Measurements from ENCODE around the gene APC.

APC gene

GRCh38 chr5:112733586-112733985 is 4.1 kb upstream of the APC start:
- no peaks in the 10 kb centered on the region for H3K4me1 ChIP-seq (ENCODE audit: low read length)
- H3K27me3 ChIP-seq (replicated peaks; ENCODE audit: insufficient read depth, low read length): no peaks in the 10 kb centered on the region
- H3K36me3 ChIP-seq (replicated peaks; ENCODE audit: insufficient read depth, low read length): no peaks in the 10 kb centered on the region
- H3K27ac ChIP-seq (ENCODE audit: low read length): no peak overlapping the region
- no peak overlapping the region for H3K4me3 ChIP-seq (ENCODE audit: low read length)
- H3K9me2 ChIP-seq (replicated peaks; ENCODE audit: insufficient read depth, low read length): no peaks in the 10 kb centered on the region
- H3K9me3 ChIP-seq (replicated peaks; ENCODE audit: insufficient read depth, low read length): no peaks in the 10 kb centered on the region
- no peak overlapping the region for H2AFZ ChIP-seq (ENCODE audit: low read length)
- H3F3A ChIP-seq (ENCODE audit: insufficient read depth, low read length): no peaks in the 10 kb centered on the region
- no peaks in the 10 kb centered on the region for H4K20me1 ChIP-seq (ENCODE audit: insufficient read depth, low read length)
- no peak overlapping the region for H3K4me2 ChIP-seq (ENCODE audit: low read depth, low read length)
- TF ChIP-seq EZH2phosphoT487 (IDR thresholded peaks at IDR 0.05; ENCODE audit: low read length) (no peak), EZH2 (optimal IDR thresholded peaks at IDR 0.05; ENCODE audit: low read depth, low read length) (no peak)
- TF ChIP-seq, protein P1, sequence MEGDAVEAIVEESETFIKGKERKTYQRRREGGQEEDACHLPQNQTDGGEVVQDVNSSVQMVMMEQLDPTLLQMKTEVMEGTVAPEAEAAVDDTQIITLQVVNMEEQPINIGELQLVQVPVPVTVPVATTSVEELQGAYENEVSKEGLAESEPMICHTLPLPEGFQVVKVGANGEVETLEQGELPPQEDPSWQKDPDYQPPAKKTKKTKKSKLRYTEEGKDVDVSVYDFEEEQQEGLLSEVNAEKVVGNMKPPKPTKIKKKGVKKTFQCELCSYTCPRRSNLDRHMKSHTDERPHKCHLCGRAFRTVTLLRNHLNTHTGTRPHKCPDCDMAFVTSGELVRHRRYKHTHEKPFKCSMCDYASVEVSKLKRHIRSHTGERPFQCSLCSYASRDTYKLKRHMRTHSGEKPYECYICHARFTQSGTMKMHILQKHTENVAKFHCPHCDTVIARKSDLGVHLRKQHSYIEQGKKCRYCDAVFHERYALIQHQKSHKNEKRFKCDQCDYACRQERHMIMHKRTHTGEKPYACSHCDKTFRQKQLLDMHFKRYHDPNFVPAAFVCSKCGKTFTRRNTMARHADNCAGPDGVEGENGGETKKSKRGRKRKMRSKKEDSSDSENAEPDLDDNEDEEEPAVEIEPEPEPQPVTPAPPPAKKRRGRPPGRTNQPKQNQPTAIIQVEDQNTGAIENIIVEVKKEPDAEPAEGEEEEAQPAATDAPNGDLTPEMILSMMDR (IDR thresholded peaks at IDR 0.05; ENCODE audit: low read length): no peak
- H3K9ac ChIP-seq (ENCODE audit: low read length): no peak overlapping the region
- no peak for DNase-seq
- H3K79me2 ChIP-seq (ENCODE audit: low read length): peaks cover 16% of the 10 kb centered on the region

- Histone ChIP-seq H3K9me2 (replicated peaks; ENCODE audit: insufficient read depth, low read length) (no peaks in the 10 kb centered on the region), H3F3A (ENCODE audit: insufficient read depth, low read length) (no peaks in the 10 kb centered on the region), H3K4me2 (ENCODE audit: low read depth, low read length) (no peak overlapping the region), H3K27me3 (replicated peaks; ENCODE audit: insufficient read depth, low read length) (no peaks in the 10 kb centered on the region), H3K27ac (ENCODE audit: low read length) (no peak overlapping the region), H4K20me1 (ENCODE audit: insufficient read depth, low read length) (no peaks in the 10 kb centered on the region), H3K4me1 (ENCODE audit: low read length) (no peaks in the 10 kb centered on the region), H3K79me2 (ENCODE audit: low read length) (peaks cover 16% of the 10 kb centered on the region), H2AFZ (ENCODE audit: low read length) (no peak overlapping the region), H3K4me3 (ENCODE audit: low read length) (no peak overlapping the region), H3K9me3 (replicated peaks; ENCODE audit: insufficient read depth, low read length) (no peaks in the 10 kb centered on the region), H3K36me3 (replicated peaks; ENCODE audit: insufficient read depth, low read length) (no peaks in the 10 kb centered on the region), H3K9ac (ENCODE audit: low read length) (no peak overlapping the region)
- DNase-seq: no peak
- TF ChIP-seq EZH2 (optimal IDR thresholded peaks at IDR 0.05; ENCODE audit: low read depth, low read length) (no peak), EZH2phosphoT487 (IDR thresholded peaks at IDR 0.05; ENCODE audit: low read length) (no peak)
- TF ChIP-seq, protein P1 (IDR thresholded peaks at IDR 0.05; ENCODE audit: low read length): no peak
Measured at GRCh38 chr5:112734597-112734996, 3.1 kb upstream of the APC start.

GRCh38 chr5:112735702-112736101 is 2.0 kb upstream of the APC start:
- TF ChIP-seq EZH2phosphoT487 (IDR thresholded peaks at IDR 0.05; ENCODE audit: low read length): no peak
- TF ChIP-seq, protein P1 (IDR thresholded peaks at IDR 0.05; ENCODE audit: low read length): no peak
- TF ChIP-seq EZH2 (optimal IDR thresholded peaks at IDR 0.05; ENCODE audit: low read depth, low read length): no peak
- Histone ChIP-seq H3K79me2 (ENCODE audit: low read length) (peaks cover 11% of the 10 kb centered on the region), H3K9ac (ENCODE audit: low read length) (no peak overlapping the region), H3F3A (ENCODE audit: insufficient read depth, low read length) (no peaks in the 10 kb centered on the region), H3K4me3 (ENCODE audit: low read length) (no peak overlapping the region), H3K27me3 (replicated peaks; ENCODE audit: insufficient read depth, low read length) (no peaks in the 10 kb centered on the region), H3K4me2 (ENCODE audit: low read depth, low read length) (no peak overlapping the region), H3K9me3 (replicated peaks; ENCODE audit: insufficient read depth, low read length) (no peaks in the 10 kb centered on the region), H3K27ac (ENCODE audit: low read length) (no peak overlapping the region), H3K9me2 (replicated peaks; ENCODE audit: insufficient read depth, low read length) (no peaks in the 10 kb centered on the region), H3K4me1 (ENCODE audit: low read length) (no peaks in the 10 kb centered on the region), H3K36me3 (replicated peaks; ENCODE audit: insufficient read depth, low read length) (no peaks in the 10 kb centered on the region), H2AFZ (ENCODE audit: low read length) (no peak overlapping the region), H4K20me1 (ENCODE audit: insufficient read depth, low read length) (no peaks in the 10 kb centered on the region)
- no peak for DNase-seq
